Esophagus muscularis mucosa (tissue), 3 donors: ENCODE results near the gene ZXDC.

Experiments used
- CTCF ChIP-seq, 3 experiments: fragments of 200-600 bp in 2 of 3; fragments of 450-650 bp in 1 of 3; sonication (generic) in 2 of 3; IDR thresholded peaks; one replicate each; pipeline ENCODE4 v1.5.1; 2017 to 2019; ENCODE audit warnings: antibody characterized with exemption in 3 of 3, mild to moderate bottlenecking in 2 of 3, moderate library complexity in 1 of 3
- POLR2AphosphoS5 ChIP-seq, 2 donors: sonication (generic); formaldehyde crosslinking; IDR thresholded peaks; one replicate each; pipeline ENCODE4 v1.6.1; 2017; ENCODE audit warnings: antibody characterized with exemption in 2 of 2

DNA sequence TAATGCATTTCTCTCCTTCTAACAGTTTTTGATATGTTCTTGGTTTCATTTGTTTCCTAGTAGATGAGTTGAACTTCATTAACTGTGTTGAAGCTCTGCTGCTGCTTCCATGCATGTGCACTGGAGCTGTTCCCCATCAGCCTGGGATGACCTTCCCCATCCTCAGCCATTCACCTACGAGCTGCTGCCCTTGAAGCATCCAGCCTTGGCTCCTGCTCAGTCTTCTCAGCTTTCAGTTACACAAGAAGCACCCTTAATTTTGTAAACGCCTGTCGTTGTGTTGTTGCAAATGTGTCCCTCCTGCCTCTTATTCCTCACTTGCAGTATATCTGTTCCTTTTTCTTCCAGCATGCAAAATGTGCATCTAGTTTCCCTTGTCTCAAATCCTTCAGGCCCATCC, 8.5 kb upstream of the ZXDC start:
- TF ChIP-seq CTCF (IDR thresholded peaks at IDR 0.05): no peak
- no peak for TF ChIP-seq POLR2AphosphoS5 (IDR thresholded peaks at IDR 0.05)
